Activated T-cell treated with anti-CD3 and anti-CD28 coated beads, Interleukin-2, amount 50 U/mL, for 1 hour (primary cell): ENCODE measurements around the gene SCAMP2.

ENCODE experiments used
- DNase-seq: peaks from one replicate; pipeline ENCODE4 v3.0.0-alpha.2; 2020

SCAMP2 gene

DNA sequence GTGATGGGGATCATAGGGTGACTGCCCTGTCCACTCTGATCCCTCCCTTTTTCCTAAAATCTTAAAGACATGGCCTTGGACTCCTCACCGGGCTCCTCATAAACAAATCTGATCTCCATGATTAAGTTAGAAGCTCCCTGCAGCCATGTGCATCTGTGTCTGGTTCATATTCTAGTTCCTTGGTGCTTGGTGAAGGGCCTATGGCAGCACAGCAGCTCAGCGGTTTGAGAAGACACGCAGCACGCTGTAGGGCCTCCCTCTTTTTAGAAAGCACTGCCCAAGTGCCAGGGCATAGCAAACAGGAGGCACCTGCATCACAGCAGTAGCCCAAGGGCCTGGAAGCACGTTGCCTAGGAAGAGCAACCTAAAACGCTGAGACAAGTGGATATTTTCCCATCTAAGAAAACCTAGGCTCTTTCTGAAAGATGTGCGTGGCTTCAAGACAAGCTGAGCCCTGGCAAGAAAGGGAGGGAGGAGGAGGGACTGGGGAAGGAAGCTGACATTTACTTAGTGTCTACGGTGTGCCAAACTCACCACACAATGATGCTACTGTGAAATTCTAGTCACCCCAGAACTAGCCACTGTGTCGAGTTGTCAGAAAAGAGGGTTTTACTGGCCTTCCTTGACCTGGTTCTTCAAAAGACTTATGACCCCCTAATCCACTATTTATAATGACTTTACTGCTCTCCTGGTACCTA lies 15.3 kb downstream of the SCAMP2 start:
- DNase-seq = no peak

DNA sequence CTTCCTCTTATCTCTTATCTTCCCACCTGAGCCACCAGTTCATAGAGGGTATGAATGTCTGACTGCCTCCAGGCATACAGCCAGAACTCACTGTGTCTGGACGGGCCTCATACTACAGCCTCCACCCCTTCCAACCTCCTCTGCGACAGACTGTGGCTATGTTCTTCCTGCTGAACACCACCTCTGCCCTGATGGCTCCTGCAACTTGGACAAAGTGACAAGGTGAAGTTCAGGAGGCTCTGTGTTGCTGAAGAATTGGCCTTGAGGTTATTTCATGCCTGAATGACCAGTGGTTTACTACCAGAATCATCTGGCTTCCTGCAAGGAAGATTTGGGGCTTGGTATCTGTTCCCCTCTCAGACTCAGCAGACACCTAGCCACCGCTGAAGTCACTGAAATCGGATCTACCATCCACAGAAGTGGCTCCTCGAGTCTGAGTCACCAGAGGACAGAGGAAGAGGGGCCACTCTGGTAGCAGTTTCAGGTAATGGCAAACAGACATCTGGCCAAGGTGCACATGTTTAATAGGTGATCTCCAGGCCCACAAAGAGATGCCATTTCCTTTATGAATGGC lies 16.0 kb downstream of the SCAMP2 start:
- DNase-seq = no peak

DNA sequence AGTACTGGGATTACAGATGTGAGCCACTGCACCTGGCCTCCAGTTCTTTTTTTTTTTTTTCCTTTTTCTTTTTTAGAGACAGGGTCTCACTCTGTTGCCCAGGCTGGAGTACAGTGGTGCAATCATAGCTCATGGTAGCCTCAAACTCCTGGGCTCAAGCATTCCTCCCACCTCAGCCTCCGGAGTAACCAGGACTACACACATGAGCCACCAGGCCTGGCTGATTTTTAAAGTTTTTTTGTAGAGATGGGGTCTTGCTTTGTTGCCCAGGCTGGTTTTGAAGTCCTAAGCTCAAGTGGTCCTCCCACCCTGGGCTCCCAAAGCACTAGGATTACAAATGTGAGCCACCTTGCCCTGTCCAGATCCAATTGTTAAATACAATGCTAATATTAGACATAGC lies 16.6 kb downstream of the SCAMP2 start:
- DNase-seq = no peak

GRCh38 chr15:74855857-74856256 lies 17.3 kb downstream of the SCAMP2 start:
- no peak for DNase-seq

DNA sequence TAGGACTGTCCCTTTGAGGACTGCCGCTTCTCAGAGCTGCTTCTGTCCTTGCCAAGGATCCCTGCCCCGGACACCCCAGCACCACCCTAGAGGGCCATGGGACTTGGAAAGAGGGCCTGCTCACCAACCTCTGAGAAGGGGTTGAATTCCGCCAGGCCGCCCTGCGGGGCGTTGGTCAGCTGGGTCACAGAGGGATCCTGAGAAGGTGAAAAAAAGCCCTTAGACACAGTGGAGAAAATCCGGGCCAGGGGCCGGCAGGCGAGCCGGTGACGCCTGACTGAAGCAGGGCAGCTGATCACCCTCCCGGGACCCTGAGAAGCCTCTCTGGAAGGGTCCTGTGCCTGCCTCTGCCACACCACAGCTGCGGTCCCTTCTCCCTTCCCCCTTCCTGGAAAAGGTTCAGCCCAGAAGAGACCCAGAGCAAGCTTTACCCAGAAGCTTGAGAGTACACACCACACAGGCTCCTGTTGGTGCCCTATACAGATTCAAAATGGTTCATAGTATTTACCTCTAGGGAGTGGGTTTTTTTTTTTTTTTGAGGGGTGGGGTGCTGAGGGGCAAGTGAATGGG lies 18.6 kb downstream of the SCAMP2 start:
- DNase-seq = no peak

DNA sequence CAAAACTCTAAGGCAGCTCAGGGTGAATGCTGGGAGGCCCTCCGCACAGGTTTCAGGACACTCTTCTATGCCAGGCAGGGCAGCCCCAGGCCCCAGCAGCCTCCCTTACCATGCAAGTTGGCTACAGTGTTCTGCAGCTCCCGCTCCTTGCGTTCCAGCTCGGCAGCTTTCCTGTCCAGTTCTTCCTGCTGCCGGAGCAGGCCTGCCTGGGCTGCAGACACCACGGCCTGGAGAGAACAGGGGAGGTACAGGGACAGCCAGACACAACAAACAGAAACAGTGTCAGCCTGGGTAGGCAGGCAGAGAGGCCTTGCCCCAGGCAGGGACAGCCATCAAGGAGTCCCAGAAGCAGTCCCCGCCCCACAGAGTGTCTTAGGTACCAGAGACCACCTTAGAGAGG lies 21.2 kb downstream of the SCAMP2 start:
- DNase-seq = no peak

GRCh38 chr15:74850393-74850792 lies 22.8 kb downstream of the SCAMP2 start:
- no peak for DNase-seq

DNA sequence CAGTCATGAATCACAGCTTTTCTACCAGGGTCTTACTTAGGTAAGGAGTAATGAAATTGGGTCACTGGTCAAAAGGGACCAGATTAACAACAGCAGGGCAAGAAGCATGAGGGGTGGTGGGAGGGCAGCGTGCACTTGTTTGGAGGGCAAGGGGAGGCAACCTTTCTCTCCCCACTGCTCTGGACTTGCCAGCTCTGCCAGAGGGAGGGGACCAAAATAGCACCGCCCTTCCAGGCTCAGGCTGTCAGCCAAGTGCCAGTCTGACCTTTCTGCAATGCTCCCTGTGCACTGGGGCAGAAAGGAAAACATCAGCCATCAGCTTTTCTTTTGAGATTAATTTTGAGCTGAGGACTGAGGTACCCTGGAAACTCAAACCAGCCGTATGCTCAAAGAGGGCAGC lies 25.7 kb downstream of the SCAMP2 start:
- DNase-seq = no peak

- no peak for DNase-seq
Measured at GRCh38 chr15:74845581-74845980, 27.6 kb downstream of the SCAMP2 start.

DNA sequence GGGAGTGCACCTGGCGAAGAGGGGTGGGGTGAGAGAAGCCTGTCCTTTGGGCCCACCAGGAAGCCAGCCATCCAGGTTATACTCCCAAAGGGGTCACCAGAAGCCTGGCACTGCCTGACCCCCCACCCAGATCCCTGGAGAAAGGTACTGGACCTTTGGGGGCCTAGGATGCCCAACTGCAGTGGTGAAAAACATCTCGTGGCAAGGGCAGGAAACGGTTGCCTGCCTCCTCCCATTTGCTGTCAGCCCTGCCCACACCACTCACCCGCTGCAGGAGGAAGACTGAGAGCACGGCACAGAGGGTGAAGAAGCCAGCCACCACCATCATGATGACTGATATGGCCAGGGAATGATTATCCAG lies 28.0 kb downstream of the SCAMP2 start:
- peak; percentile 61 for DNase-seq

DNA sequence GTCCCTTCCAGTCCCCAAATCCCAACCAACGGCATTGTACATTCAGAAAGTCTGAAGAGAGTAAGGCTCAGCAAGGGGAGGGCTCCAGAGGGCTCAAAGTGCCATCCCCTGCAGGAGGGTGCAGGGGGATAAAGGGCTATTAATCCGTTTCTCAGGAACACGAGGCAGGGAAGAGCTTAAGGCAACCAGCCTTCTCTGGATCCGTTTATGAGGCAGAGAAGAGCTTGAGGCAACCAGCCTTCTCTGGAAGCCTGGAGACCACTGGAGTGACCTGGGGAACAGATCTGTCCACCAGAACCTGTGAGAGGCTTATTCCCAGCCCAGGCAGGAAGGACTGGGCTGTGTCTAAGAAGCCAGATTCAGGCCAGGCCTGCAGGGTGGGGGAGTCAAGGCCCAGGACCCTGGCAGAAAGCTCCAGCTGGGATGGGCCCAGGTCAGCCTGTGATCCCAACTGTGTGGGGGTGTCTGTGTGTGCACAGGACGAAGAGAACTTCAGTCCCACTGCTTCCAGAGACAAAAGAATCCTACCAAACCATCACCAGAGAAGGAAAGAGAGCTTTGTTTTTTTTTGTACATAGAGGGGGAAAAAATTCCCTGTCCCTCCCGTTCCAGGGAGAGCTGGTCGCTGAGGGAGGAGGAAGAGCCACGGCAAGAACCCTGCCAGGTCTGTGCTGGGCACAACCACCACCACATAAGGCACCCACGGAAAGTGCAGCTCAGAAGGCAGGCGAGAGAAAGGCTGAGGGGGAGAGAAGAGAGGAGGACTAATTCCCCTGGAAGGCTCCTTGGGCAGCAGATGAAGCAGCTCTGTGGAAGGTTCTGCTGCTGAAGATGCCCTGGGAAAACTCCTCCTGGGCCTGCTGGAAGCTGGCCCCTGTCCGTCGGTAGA lies 28.6 kb downstream of the SCAMP2 start:
- no peak for DNase-seq

GRCh38 chr15:74843891-74844299 lies 29.3 kb downstream of the SCAMP2 start:
- no peak for DNase-seq

DNA sequence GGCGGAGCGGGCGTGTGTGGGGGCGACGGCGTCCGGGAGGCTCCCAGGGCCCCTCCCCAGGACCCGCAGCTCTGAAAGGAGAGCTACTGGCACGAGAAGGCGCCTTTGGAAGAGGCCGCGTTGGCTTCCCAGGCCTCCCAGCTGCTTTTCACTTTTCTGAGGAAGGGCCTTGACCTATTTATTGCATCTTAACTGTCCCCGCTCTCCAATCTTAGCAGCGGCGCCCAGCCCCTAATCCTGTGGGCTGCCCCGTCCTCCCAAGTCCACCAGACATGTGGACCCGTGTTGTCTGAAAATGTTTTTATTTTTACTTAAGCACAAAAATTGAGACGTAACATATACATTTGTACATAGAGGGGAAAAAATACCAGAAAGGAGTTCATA lies 29.7 kb downstream of the SCAMP2 start:
- DNase-seq = no peak

DNA sequence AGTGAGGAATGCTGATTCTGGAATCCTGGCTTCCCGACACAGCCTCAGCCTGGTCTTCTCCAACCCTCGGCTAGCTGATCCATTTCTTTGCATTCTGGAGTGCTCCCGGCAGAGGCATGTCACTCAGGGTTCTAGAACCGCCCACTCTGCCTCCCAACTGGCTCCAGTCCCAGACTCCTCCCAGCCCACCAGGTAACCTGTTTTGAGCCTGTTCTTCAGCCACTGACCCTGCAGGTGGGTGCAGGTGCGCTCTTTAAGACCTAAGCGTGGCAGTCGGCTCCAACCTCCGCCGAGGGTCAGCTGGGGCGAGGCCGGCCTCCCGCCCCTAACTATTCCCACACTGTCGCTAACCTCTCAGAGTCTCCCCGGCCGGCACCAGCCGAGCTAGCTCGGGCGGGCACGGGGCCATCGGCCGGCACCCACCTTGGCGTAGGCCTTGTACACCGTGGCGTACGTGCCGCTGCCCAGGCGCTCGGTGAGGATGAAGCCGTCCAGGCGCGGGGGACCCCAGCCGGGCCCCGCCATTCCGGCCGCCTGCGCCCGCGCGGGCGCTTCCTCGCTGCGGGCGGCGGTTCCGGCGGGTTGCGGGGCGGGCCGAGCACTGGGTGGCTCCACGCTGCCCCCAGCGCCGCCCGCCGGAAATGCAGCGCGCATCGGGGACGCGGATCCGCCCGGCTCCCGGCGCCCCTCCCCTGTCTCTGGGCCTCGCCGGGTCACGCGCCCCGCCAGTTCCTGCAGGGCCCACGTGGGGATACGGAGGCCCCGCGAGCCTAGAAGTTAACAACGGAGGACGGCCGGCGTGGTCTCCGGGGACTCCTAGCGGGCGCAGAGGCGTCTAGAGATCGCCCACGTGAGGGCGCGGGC lies 30.4 kb downstream of the SCAMP2 start, which contains the start of gene ULK3:
ULK3 (minus strand) TSS at position 576 of the 864 bp plus-strand sequence; CDS start at position 525, 51 bp downstream.
- DNase-seq = peak; percentile 95

GRCh38 chr15:74841891-74842373 lies 31.2 kb downstream of the SCAMP2 start:
- DNase-seq = no peak

DNA sequence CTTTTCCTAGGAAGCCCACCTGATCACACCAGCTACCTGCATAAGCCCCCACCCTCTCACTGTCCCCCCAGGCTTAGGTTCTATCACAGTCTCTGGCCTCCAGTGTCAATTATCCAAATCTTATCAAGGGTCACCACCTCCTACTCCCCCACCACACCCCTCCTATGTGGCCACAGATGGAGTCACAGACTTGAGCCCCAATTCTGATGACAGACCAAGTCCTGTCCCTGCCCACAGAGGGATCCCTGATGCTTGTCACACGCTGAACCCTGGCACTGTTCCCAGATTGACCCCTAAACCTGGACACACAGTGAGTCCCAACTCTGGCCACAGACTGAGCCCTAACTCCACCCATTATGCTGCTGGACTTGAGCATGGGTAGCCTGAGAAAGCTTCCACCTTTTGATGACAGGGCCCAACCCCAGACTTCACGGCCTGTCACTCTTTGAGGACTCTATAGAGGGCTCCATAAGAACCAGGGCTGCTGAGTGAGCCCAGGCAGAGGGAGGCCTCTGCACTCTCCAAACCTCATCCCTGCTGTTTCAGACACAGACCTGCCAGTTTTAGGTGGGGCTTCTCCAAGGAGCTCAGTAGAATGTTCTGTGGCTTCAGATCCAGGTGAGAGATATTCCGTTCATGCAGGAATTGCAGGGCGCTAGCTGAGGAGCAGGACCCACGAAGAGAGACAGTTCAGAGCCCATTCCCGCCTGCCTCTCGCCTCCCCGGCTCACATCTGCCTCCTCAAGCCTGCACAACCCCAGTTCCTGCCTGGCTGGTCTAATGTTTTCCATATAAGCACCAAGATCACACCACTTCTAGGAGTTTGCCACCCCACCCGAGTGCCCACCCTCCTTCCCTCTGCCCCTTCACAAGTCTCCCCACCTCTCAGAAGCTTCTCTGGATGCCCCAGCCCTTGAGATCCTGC lies 32.1 kb downstream of the SCAMP2 start:
- DNase-seq = no peak

- no peak for DNase-seq
Measured at GRCh38 chr15:74839526-74840395, 33.4 kb downstream of the SCAMP2 start.

DNA sequence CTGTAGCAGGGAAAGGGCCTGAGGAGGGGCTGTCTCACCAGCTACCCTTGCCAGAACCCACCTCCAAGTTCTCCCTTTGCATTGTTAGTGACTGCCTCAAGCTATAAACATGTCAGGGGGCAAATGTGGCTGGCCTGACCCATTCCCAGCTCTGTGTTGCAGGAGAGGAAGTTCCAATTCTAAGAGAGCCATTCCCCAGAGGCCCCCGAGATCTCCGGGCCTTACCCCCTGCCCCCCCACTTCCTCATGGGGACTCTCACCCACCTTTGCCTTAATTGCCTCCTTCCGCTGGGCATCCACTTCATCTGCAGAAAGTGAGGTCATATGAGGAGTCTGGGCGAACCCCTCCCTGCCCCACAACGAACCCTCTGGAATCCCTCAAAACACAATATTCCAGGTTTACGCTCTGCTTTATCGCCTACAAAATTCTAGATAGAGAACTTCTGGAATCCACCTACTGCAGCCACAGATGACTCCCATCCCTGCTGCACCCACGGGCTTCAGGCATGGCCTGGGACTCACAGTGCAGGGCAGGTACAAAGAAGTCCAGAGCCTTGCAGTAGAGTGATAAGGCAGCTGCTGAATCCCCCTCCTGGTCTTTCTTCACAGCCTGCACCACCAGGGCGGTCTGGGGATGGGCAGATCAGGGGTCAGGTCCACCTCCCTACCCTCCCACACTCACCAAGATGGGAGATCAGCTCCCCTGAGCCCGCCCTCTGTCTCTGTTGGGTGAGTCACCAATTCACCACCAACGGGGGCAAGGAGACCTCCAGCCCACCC lies 34.2 kb downstream of the SCAMP2 start:
- no peak for DNase-seq

GRCh38 chr15:74838137-74838516 lies 35.0 kb downstream of the SCAMP2 start:
- no peak for DNase-seq
